Panc1 (cell line): ENCODE results near the gene ADAMTS16.

Experiments used
- SIN3A ChIP-seq: IDR thresholded peaks from 2 replicates; pipeline ENCODE4 v1.6.1; 2012; ENCODE audit warnings: low read depth, mild to moderate bottlenecking, low read length, moderate library complexity, borderline replicate concordance; ENCODE audit not compliant: insufficient read depth
- TF ChIP-seq, protein P1 (sequence below): fragments of 450-650 bp; IDR thresholded peaks from 2 replicates; pipeline ENCODE4 v1.5.1; 2017; ENCODE audit warnings: mild to moderate bottlenecking
- TF ChIP-seq, protein P2 (sequence below), 2 experiments: IDR thresholded peaks; 2 replicates each; pipeline ENCODE4 v1.6.1; 2011 to 2012; ENCODE audit warnings: low read depth in 2 of 2, control low read depth in 1 of 2, low read length in 1 of 2, mild to moderate bottlenecking in 1 of 2, moderate library complexity in 1 of 2; ENCODE audit not compliant: insufficient read depth in 1 of 2

DNA sequence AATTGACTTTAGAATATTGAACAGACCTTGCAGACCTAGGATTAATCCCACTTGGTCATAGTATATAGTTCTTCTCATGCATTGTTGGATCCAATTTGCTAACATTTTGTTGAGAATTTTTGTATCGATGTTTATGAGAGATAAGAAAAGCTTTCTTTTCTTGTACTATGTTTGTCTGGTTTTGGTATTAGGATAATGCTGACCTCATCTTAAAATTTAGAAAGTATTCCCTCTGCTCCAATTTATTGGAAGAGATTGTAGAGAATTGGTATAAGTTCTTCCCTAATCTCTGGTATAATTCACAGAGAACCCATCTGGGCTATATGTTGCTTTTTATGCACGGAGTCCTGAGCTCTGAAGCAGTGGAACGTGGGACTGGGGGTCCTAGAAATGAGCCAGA lies 67.7 kb downstream of the ADAMTS16 start:
- TF ChIP-seq, protein P1, sequence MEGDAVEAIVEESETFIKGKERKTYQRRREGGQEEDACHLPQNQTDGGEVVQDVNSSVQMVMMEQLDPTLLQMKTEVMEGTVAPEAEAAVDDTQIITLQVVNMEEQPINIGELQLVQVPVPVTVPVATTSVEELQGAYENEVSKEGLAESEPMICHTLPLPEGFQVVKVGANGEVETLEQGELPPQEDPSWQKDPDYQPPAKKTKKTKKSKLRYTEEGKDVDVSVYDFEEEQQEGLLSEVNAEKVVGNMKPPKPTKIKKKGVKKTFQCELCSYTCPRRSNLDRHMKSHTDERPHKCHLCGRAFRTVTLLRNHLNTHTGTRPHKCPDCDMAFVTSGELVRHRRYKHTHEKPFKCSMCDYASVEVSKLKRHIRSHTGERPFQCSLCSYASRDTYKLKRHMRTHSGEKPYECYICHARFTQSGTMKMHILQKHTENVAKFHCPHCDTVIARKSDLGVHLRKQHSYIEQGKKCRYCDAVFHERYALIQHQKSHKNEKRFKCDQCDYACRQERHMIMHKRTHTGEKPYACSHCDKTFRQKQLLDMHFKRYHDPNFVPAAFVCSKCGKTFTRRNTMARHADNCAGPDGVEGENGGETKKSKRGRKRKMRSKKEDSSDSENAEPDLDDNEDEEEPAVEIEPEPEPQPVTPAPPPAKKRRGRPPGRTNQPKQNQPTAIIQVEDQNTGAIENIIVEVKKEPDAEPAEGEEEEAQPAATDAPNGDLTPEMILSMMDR: no peak
- no peak for TF ChIP-seq SIN3A
- TF ChIP-seq, protein P2, sequence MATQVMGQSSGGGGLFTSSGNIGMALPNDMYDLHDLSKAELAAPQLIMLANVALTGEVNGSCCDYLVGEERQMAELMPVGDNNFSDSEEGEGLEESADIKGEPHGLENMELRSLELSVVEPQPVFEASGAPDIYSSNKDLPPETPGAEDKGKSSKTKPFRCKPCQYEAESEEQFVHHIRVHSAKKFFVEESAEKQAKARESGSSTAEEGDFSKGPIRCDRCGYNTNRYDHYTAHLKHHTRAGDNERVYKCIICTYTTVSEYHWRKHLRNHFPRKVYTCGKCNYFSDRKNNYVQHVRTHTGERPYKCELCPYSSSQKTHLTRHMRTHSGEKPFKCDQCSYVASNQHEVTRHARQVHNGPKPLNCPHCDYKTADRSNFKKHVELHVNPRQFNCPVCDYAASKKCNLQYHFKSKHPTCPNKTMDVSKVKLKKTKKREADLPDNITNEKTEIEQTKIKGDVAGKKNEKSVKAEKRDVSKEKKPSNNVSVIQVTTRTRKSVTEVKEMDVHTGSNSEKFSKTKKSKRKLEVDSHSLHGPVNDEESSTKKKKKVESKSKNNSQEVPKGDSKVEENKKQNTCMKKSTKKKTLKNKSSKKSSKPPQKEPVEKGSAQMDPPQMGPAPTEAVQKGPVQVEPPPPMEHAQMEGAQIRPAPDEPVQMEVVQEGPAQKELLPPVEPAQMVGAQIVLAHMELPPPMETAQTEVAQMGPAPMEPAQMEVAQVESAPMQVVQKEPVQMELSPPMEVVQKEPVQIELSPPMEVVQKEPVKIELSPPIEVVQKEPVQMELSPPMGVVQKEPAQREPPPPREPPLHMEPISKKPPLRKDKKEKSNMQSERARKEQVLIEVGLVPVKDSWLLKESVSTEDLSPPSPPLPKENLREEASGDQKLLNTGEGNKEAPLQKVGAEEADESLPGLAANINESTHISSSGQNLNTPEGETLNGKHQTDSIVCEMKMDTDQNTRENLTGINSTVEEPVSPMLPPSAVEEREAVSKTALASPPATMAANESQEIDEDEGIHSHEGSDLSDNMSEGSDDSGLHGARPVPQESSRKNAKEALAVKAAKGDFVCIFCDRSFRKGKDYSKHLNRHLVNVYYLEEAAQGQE (IDR thresholded peaks at IDR 0.05; ENCODE audit: insufficient read depth in 1 of 2, low read depth in 2 of 2, low read length in 1 of 2): no peak
